ENCODE data around the gene DSG1.
"Not testable (repeated sequence)": the region's sequence is repeated elsewhere in the genome, so short reads cannot be mapped to it uniquely, and the experiment has no call there.

The DSG1 gene
- 0 to 2.4 (median 0) reads per million in 17 experiments for total RNA-seq

DNA sequence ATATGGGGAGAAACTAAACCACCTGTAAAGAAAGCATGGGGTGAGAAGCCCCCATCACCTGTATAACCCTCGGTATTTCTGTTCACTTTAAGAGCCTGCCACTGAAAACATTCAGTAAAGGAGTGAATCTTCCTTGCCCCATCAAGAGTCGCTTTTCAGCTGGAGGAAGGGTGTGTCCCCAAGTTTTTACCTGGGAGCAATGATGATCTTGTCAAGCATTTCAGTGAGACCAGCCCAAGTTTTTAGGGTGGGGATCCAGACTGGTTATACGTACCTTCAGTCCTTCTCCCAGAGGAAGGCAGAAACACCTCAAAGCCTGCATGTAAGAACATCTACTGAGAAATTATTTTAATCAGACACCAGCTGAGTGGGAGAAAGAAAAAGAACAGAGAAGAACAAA is at the start of gene DSG1:
Gene DSG1, plus strand, starts transcription at position 301 of the 400 bp plus-strand sequence. CDS start 141 bp downstream, outside the sequence.
- no peak for DNase-seq

DNA sequence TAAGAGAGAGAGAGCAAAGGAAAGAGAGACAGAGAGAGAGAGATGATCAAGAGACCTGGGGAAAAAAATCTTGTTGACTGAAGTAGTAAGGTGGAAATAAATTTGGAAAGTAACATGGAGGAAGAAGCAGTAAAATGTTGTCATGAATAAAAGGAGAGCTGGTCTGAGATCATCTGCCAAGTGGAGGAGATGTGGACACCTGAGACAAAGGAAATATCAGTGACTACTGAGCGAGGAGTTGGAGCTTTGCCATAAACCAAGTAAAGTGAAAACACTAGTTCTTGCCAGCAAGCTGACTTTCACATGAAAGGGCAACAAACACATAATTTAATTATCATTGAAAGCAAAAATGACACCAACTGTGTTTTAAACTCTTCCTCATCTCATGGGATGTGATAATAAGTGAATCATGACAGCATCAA is 49.0 kb upstream of the DSG1 start:
- DNase-seq, result no peak

DNA sequence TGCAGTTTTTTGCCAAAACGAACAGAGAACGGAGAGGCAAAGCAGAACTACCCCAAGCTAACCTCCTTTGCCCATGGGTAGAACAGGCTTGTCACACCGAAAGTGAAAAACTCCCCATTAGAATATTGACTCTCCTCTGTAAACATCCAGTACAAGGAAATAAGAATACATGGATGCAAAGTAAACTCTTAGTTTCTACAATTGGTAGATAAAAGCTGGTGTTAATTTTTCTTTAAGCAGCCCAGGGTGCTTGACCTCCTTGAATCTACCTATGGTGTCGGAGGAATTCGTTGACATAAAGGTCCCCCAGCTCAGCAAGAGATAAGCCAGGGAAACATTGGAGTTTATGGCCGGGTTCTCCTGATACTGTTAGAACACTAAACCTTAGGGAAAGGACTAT is 48.4 kb upstream of the DSG1 start:
- no peak for DNase-seq

DNA sequence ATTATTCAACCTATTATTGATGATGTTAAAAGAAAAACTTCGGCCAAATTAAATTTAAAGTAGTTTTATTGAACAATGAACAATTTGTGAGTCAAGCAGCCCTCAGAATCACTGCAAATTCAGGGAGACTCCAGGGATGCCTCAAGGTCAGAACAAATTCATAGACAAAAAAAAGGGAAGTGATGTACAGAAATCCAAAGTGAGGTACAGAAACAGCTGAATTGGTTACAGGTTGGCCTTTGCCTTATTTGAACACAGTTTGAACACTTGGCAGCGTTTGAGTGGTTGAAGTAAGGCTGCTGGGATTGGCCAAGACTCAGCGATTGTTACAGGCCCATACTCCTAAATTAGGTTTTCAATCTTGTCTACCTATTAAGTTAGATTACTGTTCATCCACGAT is 47.4 kb upstream of the DSG1 start:
- no peak for DNase-seq

DNA sequence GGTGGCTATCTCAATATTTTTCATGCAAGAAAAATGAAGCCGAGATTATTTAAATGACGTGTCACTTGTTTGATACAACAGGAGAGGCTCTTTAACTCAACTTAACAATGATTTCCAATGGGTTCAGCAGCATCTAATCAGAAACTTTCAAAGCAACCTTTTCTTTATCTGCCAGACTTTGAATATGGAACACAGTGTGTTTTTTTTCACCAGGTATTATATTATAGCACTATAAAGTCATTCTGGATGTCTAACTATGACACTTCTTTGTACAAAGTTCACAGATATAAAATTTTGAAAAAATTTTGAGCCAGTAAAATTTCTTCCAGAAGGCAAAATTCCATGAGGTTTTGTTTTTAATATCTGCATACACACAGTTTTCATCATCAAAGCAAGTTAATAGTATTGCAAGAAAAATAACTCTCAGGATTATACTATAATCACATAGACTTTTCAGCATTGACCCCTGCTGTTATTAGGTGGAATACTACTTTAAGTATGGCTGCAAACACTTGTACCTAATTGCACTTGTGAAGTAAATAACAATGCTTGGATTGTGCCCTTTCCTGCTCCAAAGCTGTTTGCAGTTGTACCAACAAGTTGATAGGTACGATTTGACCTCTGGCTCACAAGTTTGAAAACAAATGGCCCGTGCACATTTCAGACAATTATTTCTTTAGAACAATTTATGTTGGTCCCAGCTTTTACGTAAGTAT is 44.0 kb upstream of the DSG1 start:
- DNase-seq, result no peak

DNA sequence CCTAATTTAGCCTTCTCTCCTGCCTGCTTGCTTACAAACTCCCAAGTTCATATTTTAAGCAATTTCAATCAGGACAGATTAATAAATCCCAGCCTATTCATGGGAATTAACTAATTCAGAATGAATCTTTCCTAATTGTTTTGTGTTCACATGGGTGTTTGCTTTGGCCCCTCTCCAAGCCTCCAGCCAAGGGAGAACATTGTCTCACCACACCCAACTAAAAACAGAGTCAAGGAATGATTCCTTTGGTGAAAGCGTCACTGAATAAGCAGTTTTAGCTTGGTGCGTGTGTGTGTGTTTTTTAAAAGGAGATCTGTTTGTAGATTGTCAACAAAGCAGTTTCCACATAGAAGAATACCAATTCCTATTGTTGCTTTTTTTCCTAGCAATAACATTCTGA is 43.0 kb upstream of the DSG1 start:
- DNase-seq, result no peak

DNA sequence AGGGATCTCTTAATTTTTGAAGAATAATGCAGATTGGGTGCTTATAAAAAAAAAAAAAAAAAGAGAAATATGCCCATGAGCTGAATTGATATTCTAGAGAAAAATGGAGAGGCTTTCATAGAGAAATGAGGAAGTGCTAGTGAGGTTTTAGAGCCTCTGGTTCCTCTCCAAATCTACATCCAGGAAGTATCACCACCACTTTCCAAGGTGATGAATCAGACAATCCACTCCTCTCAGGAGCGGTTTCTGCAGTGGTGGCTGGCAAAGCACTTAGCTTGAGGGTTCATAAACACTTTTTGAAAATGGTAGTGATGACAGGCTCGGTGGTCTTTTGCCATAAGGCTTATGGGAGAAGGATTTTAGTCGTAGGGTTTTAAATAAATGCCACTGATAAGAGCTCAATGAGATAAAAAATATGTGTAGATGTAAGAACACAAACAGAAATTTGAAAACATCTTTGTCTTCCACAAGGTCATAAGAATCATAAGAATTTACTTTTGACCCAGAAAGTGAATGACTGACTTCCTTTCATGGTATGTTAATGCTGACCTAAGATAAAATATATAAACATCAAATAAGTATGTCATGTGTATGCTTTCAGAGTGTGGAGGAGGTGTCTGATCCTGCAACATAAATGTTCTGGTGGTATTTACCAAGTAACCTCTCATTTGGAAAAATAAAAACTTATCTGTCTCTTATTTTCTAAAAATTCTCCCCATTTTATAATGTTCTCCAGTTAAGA is 42.1 kb upstream of the DSG1 start:
- peak in 3 of 4 experiments; percentile 8 to 42 (median 33) for DNase-seq

GRCh38 chr18:31278609-31279071 is 39.3 kb upstream of the DSG1 start:
- no peak for DNase-seq

DNA sequence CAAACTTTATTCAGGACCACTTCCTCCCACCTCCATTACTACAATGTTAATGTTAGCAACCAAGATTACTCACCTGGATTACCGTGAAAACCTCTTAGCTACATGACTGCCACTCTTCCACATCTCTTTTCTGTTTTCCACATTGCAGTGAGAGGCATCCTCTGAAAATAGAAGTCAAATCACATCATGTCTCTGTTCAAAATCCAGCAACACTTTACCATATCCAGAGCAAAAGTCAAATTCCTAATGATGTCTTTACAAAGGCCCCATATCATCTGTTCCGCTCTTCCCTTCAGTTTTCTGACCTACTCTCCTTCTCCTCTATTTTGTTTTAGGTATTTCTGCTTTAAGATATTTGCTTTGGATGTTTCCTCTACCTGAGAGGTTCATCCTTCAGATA is 37.5 kb upstream of the DSG1 start:
- no peak for DNase-seq

DNA sequence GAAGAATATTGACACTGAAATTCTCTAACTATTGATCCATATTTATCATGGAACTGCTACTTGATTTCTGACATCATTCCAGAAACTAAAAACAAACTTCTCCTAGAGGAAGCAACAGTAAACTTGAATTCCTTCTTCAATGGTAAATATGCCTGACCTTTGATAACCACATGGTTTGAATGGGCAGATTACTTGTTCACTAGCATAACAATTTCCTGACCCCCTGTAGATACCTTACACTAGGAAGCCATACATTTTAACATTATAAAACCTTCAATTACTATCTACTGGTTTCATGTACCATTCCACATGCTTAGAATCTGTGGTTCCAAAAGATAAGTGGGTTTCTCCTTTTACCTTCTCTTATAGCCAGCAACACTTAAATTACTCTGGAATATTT is 36.5 kb upstream of the DSG1 start:
- DNase-seq, result no peak

DNA sequence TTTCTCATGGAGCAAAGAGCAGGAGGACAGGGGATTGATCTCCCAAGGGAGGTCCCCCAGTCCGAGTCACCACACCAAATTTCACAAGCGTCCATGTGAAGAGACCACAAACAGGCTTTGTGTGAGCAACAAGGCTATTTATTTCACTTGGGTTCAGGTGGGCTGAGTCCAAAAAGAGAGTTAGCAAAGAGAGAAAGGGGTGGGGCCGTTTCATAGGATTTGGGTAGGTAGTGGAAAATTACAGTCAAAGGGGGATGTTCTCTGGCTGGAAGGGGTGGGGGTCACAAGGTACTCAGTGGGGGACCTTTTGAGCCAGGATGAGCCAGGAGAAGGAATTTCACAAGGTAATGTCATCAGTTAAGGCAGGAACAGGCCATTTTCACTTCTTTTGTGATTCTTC is 28.5 kb upstream of the DSG1 start:
- DNase-seq, result not testable (repeated sequence)

GRCh38 chr18:31291688-31292087 is 26.3 kb upstream of the DSG1 start:
- no peak for DNase-seq

DNA sequence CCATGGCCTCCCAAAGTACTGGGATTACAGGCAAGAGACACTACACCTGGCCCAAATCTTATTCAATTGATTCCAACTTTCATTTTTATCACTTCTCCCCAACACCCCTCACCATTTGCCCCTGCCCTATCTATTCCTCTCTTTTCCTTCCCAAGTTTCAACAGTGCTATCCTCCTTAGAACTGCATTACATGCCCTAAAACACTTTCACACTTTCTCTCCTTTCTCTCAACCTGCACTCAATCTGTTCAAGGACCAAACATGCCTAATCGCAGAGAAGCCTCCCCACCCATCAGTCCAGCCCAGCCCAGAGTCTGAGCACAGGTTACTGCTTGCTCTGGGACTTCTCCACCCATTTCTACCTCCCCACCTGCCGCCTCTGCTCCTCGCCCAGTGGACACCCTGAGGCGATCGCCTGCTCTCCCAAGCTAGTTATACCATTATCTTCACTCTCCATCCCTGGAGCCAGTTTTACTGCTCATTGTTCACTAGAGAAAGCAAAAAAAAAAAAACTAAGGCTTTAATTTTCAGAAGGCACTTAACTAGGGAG is 23.7 kb upstream of the DSG1 start:
- no peak for DNase-seq

- no peak for DNase-seq
Measured at GRCh38 chr18:31297248-31297647, 20.7 kb upstream of the DSG1 start.

GRCh38 chr18:31301201-31301655 is 16.7 kb upstream of the DSG1 start:
- DNase-seq, result no peak

GRCh38 chr18:31302991-31303390 is 15.0 kb upstream of the DSG1 start:
- no peak for DNase-seq

- no peak for DNase-seq
Measured at GRCh38 chr18:31303771-31304170, 14.2 kb upstream of the DSG1 start.

- DNase-seq, result no peak
Measured at GRCh38 chr18:31309115-31309514, 8.8 kb upstream of the DSG1 start.

- no peak for DNase-seq
Measured at GRCh38 chr18:31316974-31317373, 986 bp upstream of the DSG1 start.

DNA sequence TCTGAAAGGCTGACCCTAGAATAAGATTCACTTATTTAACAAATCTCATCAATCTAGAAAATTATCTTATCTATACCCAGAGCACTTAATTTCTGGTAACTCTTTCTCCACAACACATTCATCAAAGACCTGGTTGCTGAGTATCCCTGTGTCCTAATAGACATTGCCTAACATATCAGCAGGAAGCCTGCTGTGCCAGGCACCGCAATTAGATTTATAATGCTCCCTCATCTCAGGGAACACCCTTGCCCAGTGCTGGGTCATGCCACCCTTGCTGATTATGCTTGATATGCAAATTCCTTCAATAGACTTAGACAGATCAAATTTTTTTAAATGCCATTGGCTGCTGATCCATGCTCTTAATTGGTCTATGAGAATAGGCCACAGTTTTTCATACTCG is 3.8 kb downstream of the DSG1 start:
- no peak for DNase-seq

DNA sequence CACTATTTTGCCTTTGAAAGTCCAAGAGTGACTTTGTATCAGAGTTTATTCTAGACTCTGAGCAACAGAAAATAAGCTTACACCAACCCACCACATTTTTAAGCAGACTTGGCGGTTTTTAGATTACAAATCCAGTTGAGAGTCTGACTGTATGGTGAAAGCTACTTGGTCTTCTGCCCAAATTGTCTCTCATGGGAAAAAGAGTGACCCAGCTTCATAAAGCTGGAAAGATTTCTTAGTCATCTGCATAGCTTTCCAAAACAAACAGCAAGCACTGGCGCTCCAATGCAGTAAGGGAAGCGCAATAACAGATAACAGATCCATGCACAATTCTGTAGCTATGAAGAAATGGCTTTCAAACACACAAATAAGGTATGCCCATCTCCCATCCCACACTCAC is 7.1 kb downstream of the DSG1 start:
- DNase-seq, result no peak

DNA sequence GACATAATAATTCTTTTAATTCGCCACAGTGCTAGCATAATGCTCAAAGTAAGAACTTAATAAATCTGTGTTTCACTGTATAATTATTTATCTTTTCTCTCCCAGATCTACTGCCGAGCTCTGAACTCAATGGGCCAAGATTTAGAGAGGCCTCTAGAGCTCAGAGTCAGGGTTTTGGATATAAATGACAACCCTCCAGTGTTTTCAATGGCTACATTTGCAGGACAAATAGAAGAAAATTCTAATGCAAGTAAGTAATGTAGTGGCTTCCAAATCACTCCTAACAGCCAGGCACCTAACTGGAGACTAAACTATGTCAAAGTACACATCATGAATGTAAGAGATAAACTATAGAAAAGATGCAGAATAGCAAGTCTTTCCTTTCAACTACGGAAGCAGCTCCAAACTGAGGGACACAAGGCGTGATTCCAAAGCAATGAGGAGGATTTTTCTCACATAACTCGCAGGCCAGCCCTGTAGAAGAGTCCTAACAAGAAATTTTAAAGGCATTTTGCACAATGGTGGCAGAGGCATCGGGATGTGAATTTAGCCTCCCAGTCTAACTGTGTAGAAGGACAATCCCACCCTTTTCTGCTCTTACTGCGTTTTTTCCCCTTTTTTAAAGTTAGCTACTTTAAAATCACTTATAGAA is 12.0 kb downstream of the DSG1 start:
- DNase-seq, result no peak

GRCh38 chr18:31343454-31343853 is 25.5 kb downstream of the DSG1 start:
- DNase-seq, result no peak
